Kidney glomerular epithelial cell (primary cell): ENCODE data around the gene TAOK1.
"Not testable (repeated sequence)": the region's sequence is repeated elsewhere in the genome, so short reads cannot be mapped to it uniquely, and the experiment has no call there.

Experiments used
- DNase-seq: peaks from one replicate; lab custom pipeline; 2025; lab: John Stamatoyannopoulos, UW

The TAOK1 gene

GRCh38 chr17:29445844-29446243 lies 55.7 kb downstream of the TAOK1 start:
- no peak for DNase-seq

GRCh38 chr17:29449865-29450671 lies 59.9 kb downstream of the TAOK1 start:
- no peak for DNase-seq

- no peak for DNase-seq
Measured at GRCh38 chr17:29451121-29451742, 61.1 kb downstream of the TAOK1 start.

GRCh38 chr17:29458066-29458465 lies 67.9 kb downstream of the TAOK1 start:
- no peak for DNase-seq

- DNase-seq: no peak
Measured at GRCh38 chr17:29461483-29462206, 71.5 kb downstream of the TAOK1 start.

GRCh38 chr17:29469276-29469675 lies 79.1 kb downstream of the TAOK1 start:
- DNase-seq: no peak

- DNase-seq: not testable (repeated sequence)
Measured at GRCh38 chr17:29473437-29473836, 83.3 kb downstream of the TAOK1 start.

GRCh38 chr17:29474297-29474696 lies 84.1 kb downstream of the TAOK1 start:
- no peak for DNase-seq

- no peak for DNase-seq
Measured at GRCh38 chr17:29475891-29476290, 85.7 kb downstream of the TAOK1 start.

GRCh38 chr17:29480249-29480928 lies 90.2 kb downstream of the TAOK1 start:
- DNase-seq: not testable (repeated sequence)

- no peak for DNase-seq
Measured at GRCh38 chr17:29483503-29483902, 93.3 kb downstream of the TAOK1 start.

GRCh38 chr17:29495011-29495410 lies 104.8 kb downstream of the TAOK1 start:
- DNase-seq: no peak

- no peak for DNase-seq
Measured at GRCh38 chr17:29504711-29505110, 114.5 kb downstream of the TAOK1 start.

- DNase-seq: no peak
Measured at GRCh38 chr17:29505836-29506235, 115.7 kb downstream of the TAOK1 start.

- no peak for DNase-seq
Measured at GRCh38 chr17:29510953-29511352, 120.8 kb downstream of the TAOK1 start.

GRCh38 chr17:29514792-29515191 lies 124.6 kb downstream of the TAOK1 start:
- DNase-seq: no peak

GRCh38 chr17:29518359-29518758 lies 128.2 kb downstream of the TAOK1 start:
- no peak for DNase-seq

- no peak for DNase-seq
Measured at GRCh38 chr17:29524692-29525091, 134.5 kb downstream of the TAOK1 start.

GRCh38 chr17:29526322-29526721 lies 136.2 kb downstream of the TAOK1 start:
- DNase-seq: no peak

GRCh38 chr17:29533976-29534375 lies 143.8 kb downstream of the TAOK1 start:
- no peak for DNase-seq

- DNase-seq: no peak
Measured at GRCh38 chr17:29544066-29544465, 153.9 kb downstream of the TAOK1 start.

GRCh38 chr17:29546085-29546484 lies 155.9 kb downstream of the TAOK1 start:
- no peak for DNase-seq
